GM12878 (cell line): ENCODE measurements around the gene EEF2KMT. TPM values are rescaled to one million over a fixed set of nuclear protein-coding genes. Genes with fewer than 3 reads are reported as not detected.

Experiments used
- ATAC-seq: fragments of 200-7000 bp; cut with Tn5 transposase; 3 replicates; pipeline ENCODE4 v1.9.1; 2020; ENCODE audit warnings: mild to moderate bottlenecking, moderate library complexity
- BruUV-seq: library from RNA; stranded (reverse); fragments of 400-500 nt; replicated peaks from 2 replicates; lab custom pipeline; 2021; lab: Mats Ljungman, UMichigan
- CTCF ChIA-PET: fragments of 300-600 bp; sonication (Branson Sonifier 250); formaldehyde crosslinking; extraction: SDS; loops from one replicate; lab custom pipeline; 2021; ENCODE audit warnings: inconsistent platforms; lab: Yijun Ruan, JAX
- POLR2A ChIA-PET: fragments of 350-600 bp; formaldehyde crosslinking; extraction: SDS; loops from one replicate; lab custom pipeline; 2021; ENCODE audit warnings: inconsistent platforms; lab: Charles Lee
- RAD21 ChIA-PET: fragments of 300-600 bp; sonication (Branson Sonifier 250); formaldehyde crosslinking; loops from one replicate; lab custom pipeline; 2023; ENCODE audit warnings: antibody characterized with exemption; ENCODE audit not compliant: unreplicated experiment; lab: Charles Lee
- SMC1A ChIA-PET: fragments of 300-600 bp; sonication (Branson Sonifier 250); formaldehyde crosslinking; loops from one replicate; lab custom pipeline; 2023; ENCODE audit not compliant: unreplicated experiment, uncharacterized antibody; lab: Charles Lee
- DNase-seq: peaks from one replicate; pipeline ENCODE4 v3.0.0-alpha.2; 2011; ENCODE audit warnings: low read depth, low spot score
- FAIRE-seq: peaks from 3 replicates; lab custom pipeline; 2011; peaks lifted over from hg19 to GRCh38; lab: Jason Lieb, UNC
- H2AFZ ChIP-seq: 2 replicates; pipeline ENCODE4 v1.6.0; 2011; ENCODE audit warnings: low read depth, low read length, control low read depth; ENCODE audit not compliant: control insufficient read depth
- H3K27ac ChIP-seq: 2 replicates; pipeline ENCODE4 v1.5.1; 2011; ENCODE audit warnings: control low read depth; ENCODE audit not compliant: control insufficient read depth, insufficient read depth
- H3K27me3 ChIP-seq, 2 experiments: replicated peaks in 1 of 2; 2 replicates each; pipeline versions ENCODE4 v1.6.0 to v1.6.1; 2011; ENCODE audit warnings: low read length in 1 of 2; ENCODE audit not compliant: control insufficient read depth in 2 of 2, insufficient read depth in 2 of 2
- H3K36me3 ChIP-seq, 2 experiments: 2 replicates each; pipeline ENCODE4 v1.5.1; 2011; ENCODE audit warnings: low read length in 1 of 2; ENCODE audit not compliant: control insufficient read depth in 2 of 2, insufficient read depth in 2 of 2
- H3K4me1 ChIP-seq: 2 replicates; pipeline ENCODE4 v1.6.1; 2011; ENCODE audit warnings: mild to moderate bottlenecking, low read length, moderate library complexity, mixed read lengths; ENCODE audit not compliant: control insufficient read depth, insufficient read depth
- H3K4me2 ChIP-seq: 2 replicates; pipeline ENCODE4 v1.6.0; 2011; ENCODE audit warnings: control low read depth; ENCODE audit not compliant: control insufficient read depth, insufficient read depth
- H3K4me3 ChIP-seq: fragments of 200-600 bp; sonication (generic); 2 replicates; pipeline ENCODE4 v1.5.1; 2016
- H3K79me2 ChIP-seq: 2 replicates; pipeline ENCODE4 v1.6.0; 2011; ENCODE audit warnings: low read length; ENCODE audit not compliant: control insufficient read depth, insufficient read depth
- H3K9ac ChIP-seq: 2 replicates; pipeline ENCODE4 v1.8.0; 2011; ENCODE audit warnings: low read length, control low read depth, mixed read lengths; ENCODE audit not compliant: control insufficient read depth, insufficient read depth
- H3K9me3 ChIP-seq: replicated peaks from 3 replicates; pipeline ENCODE4 v1.5.1; 2011; ENCODE audit warnings: mild to moderate bottlenecking, low read length; ENCODE audit not compliant: control insufficient read depth, insufficient read depth
- H4K20me1 ChIP-seq: 2 replicates; pipeline ENCODE4 v1.6.0; 2011; ENCODE audit not compliant: control insufficient read depth, insufficient read depth
- RFX5 ChIP-seq: IDR thresholded peaks from 2 replicates; pipeline ENCODE4 v1.6.1; 2011; ENCODE audit warnings: low read depth, low read length, improper control_type of control experiment
- ZNF622 ChIP-seq: fragments of 450-650 bp; IDR thresholded peaks from 2 replicates; pipeline ENCODE4 v1.6.1; 2017; ENCODE audit warnings: mild to moderate bottlenecking, inconsistent platforms
- WGBS: methylation state at CpG from one replicate; pipeline ENCODE4 v1.1.6; 2016; ENCODE audit warnings: low lambda C conversion rate; ENCODE audit not compliant: insufficient replicate concordance, insufficient coverage; ENCODE audit errors: missing lambda C conversion rate; 5-methylcytosine and 5-hydroxymethylcytosine counted together
- in situ Hi-C: fragments of 300-500 bp; cut with MboI; formaldehyde crosslinking; loops from 9 replicates; pipeline ENCODE4 v1.14.3; 2018; ENCODE audit warnings: mixed read lengths
- intact Hi-C: fragments of 100-400 bp; cut with micrococcal nuclease; formaldehyde crosslinking; loops from one replicate; pipeline ENCODE4 v1.14.2; 2022; ENCODE audit not compliant: unreplicated experiment
- polyA plus RNA-seq, 11 experiments: library from polyadenylated mRNA; depleted of rRNA in 4 of 11; unstranded in 6 of 11; stranded (reverse) in 5 of 11; fragments of >200 nt; fragmentation: Nextera tagmentation in 4 of 11; fragmentation: Illumina TruSeq in 1 of 11; extraction: Ambion mirVana in 4 of 11; extraction: Trizol in 1 of 11; gene quantifications; 1 replicate in 1 of 11; 2 replicates in 10 of 11; pipeline versions ENCODE4 v1.2.1 to v1.2.3, GENCODE V29; 2011 to 2016; ENCODE audit warnings: inconsistent platforms in 2 of 11, missing spikeins in 2 of 11, low read depth in 1 of 11
- total RNA-seq, 4 experiments: library from RNA; depleted of rRNA in 3 of 4; stranded (reverse); fragments of >200 nt in 3 of 4; fragmentation: Illumina TruSeq in 1 of 4; extraction: Trizol in 1 of 4; gene quantifications; 2 replicates each; pipeline versions ENCODE4 v1.2.1 to v1.2.3, GENCODE V29; 2013 to 2021
- TF ChIP-seq, protein P1 (sequence below): fragments of 450-650 bp; formaldehyde crosslinking; IDR thresholded peaks from 2 replicates; pipeline ENCODE4 v1.5.0; 2022; ENCODE audit warnings: mild to moderate bottlenecking, missing genetic modification characterization
- TF ChIP-seq, protein P2 (sequence below): fragments of 450-650 bp; IDR thresholded peaks from 2 replicates; pipeline ENCODE4 v1.6.1; 2017; ENCODE audit warnings: antibody characterized with exemption, mild to moderate bottlenecking, moderate library complexity

Gene EEF2KMT
- total and polyA plus RNA-seq, 10 of the 15 experiments (the other 5 are each of a cell fraction or from before 2014, with no cell fraction given), result 3.8 to 28.1 (median 14.3) TPM

- Histone ChIP-seq H3K79me2 (peaks cover 10% of the 10 kb centered on the region), H3K9ac (no peak overlapping the region), H3K4me2 (no peak overlapping the region), H3K27me3 (no peaks in the 10 kb centered on the region), H4K20me1 (no peaks in the 10 kb centered on the region), H3K4me3 (no peak overlapping the region), H3K27ac (no peak overlapping the region; the same call in 1 of the 2 replicates), H2AFZ (peak overlapping the region; percentile 95), H3K36me3 (peaks cover 1 to 5% of the 10 kb centered on the region in 2 experiments; a peak in 3 of 4 replicates), H3K9me3 (no peaks in the 10 kb centered on the region; the same call in 2 of the 3 replicates)
- no TSS peak for BruUV-seq
- POLR2A ChIA-PET, result interaction anchor here (0.7 kb wide), 1 partner anchor 10 kb away, joined by 3 read pairs; no protein-coding TSS in a partner anchor
- RAD21 ChIA-PET, result no interaction called here
- ATAC-seq (no peak), FAIRE-seq (no peak), DNase-seq (no peak)
- in situ Hi-C loops (no loop called here), intact Hi-C loops (no loop called here)
- CTCF ChIA-PET, result interaction anchor here (0.6 kb wide), 1 partner anchor 20 kb away, joined by 4 read pairs; no protein-coding TSS in a partner anchor
- SMC1A ChIA-PET, result interaction anchor here (1.5 kb wide), 1 partner anchor 36 kb away, joined by 3 read pairs; no protein-coding TSS in a partner anchor
- TF ChIP-seq, protein P1, sequence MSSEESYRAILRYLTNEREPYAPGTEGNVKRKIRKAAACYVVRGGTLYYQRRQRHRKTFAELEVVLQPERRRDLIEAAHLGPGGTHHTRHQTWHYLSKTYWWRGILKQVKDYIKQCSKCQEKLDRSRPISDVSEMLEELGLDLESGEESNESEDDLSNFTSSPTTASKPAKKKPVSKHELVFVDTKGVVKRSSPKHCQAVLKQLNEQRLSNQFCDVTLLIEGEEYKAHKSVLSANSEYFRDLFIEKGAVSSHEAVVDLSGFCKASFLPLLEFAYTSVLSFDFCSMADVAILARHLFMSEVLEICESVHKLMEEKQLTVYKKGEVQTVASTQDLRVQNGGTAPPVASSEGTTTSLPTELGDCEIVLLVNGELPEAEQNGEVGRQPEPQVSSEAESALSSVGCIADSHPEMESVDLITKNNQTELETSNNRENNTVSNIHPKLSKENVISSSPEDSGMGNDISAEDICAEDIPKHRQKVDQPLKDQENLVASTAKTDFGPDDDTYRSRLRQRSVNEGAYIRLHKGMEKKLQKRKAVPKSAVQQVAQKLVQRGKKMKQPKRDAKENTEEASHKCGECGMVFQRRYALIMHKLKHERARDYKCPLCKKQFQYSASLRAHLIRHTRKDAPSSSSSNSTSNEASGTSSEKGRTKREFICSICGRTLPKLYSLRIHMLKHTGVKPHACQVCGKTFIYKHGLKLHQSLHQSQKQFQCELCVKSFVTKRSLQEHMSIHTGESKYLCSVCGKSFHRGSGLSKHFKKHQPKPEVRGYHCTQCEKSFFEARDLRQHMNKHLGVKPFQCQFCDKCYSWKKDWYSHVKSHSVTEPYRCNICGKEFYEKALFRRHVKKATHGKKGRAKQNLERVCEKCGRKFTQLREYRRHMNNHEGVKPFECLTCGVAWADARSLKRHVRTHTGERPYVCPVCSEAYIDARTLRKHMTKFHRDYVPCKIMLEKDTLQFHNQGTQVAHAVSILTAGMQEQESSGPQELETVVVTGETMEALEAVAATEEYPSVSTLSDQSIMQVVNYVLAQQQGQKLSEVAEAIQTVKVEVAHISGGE (CRISPR knock-in tag), result no peak
- TF ChIP-seq, protein P2, sequence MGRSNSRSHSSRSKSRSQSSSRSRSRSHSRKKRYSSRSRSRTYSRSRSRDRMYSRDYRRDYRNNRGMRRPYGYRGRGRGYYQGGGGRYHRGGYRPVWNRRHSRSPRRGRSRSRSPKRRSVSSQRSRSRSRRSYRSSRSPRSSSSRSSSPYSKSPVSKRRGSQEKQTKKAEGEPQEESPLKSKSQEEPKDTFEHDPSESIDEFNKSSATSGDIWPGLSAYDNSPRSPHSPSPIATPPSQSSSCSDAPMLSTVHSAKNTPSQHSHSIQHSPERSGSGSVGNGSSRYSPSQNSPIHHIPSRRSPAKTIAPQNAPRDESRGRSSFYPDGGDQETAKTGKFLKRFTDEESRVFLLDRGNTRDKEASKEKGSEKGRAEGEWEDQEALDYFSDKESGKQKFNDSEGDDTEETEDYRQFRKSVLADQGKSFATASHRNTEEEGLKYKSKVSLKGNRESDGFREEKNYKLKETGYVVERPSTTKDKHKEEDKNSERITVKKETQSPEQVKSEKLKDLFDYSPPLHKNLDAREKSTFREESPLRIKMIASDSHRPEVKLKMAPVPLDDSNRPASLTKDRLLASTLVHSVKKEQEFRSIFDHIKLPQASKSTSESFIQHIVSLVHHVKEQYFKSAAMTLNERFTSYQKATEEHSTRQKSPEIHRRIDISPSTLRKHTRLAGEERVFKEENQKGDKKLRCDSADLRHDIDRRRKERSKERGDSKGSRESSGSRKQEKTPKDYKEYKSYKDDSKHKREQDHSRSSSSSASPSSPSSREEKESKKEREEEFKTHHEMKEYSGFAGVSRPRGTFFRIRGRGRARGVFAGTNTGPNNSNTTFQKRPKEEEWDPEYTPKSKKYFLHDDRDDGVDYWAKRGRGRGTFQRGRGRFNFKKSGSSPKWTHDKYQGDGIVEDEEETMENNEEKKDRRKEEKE, result no peak
- TF ChIP-seq RFX5 (no peak), ZNF622 (no peak)
- TF ChIP-seq, all 136 proteins: peak for 0
- peaks cover 14% of the 10 kb centered on the region for H3K4me1 ChIP-seq
- 85% methylated on average over 15 of the region's 15 CpGs for WGBS
These were observed 27.0 kb downstream of the EEF2KMT start for GRCh38 chr16:5070431-5071186.
